K562 (cell line): ENCODE results near the gene ZNF441.

Source experiments
- ARID1B ChIP-seq: fragments of 450-650 bp; IDR thresholded peaks from 2 replicates; pipeline ENCODE4 v1.6.1; 2016; ENCODE audit warnings: antibody characterized with exemption, mild to moderate bottlenecking, inconsistent platforms
- BRCA1 ChIP-seq, 2 experiments: fragments of 450-650 bp in 1 of 2; sonication (generic) in 1 of 2; formaldehyde crosslinking in 1 of 2; IDR thresholded peaks; 2 replicates each; pipeline versions ENCODE4 v1.5.0 to v1.6.1; 2017 to 2020; ENCODE audit warnings: mild to moderate bottlenecking in 1 of 2, missing genetic modification reagents in 1 of 2
- EHMT2 ChIP-seq: fragments of 450-650 bp; IDR thresholded peaks from 2 replicates; pipeline ENCODE4 v1.6.1; 2018; ENCODE audit warnings: antibody characterized with exemption
- FOS ChIP-seq: IDR thresholded peaks from 3 replicates; pipeline ENCODE4 v1.6.1; 2011; ENCODE audit not compliant: insufficient read length; ENCODE audit errors: extremely low read depth
- NBN ChIP-seq: fragments of 450-650 bp; IDR thresholded peaks from 2 replicates; pipeline ENCODE4 v1.6.1; 2016; ENCODE audit warnings: low read depth, mild to moderate bottlenecking
- ZNF274 ChIP-seq: IDR thresholded peaks from 2 replicates; pipeline ENCODE4 v1.6.1; 2011; ENCODE audit warnings: low read depth, mild to moderate bottlenecking, low read length, moderate library complexity, borderline replicate concordance
- ZNF76 ChIP-seq: fragments of 250-450 bp; sonication (Bioruptor Pico); IDR thresholded peaks from 2 replicates; pipeline ENCODE4 v1.4.0; 2020; ENCODE audit warnings: mild to moderate bottlenecking, moderate library complexity, borderline replicate concordance
- TF ChIP-seq, protein P1 (sequence below): sonication (generic); formaldehyde crosslinking; IDR thresholded peaks from 2 replicates; pipeline ENCODE4 v1.5.0; 2020; ENCODE audit warnings: missing genetic modification reagents
- TF ChIP-seq, protein P2 (sequence below), 3 experiments: IDR thresholded peaks in 2 of 3; conservative IDR thresholded peaks in 1 of 3; 2 replicates each; pipeline ENCODE4 v1.5.1; 2011 to 2012; ENCODE audit warnings: low read length in 3 of 3, mild to moderate bottlenecking in 3 of 3, control low read depth in 2 of 3, improper control_type of control experiment in 1 of 3, inconsistent platforms in 1 of 3, low read depth in 1 of 3, mixed read lengths in 1 of 3, moderate library complexity in 1 of 3; ENCODE audit not compliant: insufficient read depth in 2 of 3

DNA sequence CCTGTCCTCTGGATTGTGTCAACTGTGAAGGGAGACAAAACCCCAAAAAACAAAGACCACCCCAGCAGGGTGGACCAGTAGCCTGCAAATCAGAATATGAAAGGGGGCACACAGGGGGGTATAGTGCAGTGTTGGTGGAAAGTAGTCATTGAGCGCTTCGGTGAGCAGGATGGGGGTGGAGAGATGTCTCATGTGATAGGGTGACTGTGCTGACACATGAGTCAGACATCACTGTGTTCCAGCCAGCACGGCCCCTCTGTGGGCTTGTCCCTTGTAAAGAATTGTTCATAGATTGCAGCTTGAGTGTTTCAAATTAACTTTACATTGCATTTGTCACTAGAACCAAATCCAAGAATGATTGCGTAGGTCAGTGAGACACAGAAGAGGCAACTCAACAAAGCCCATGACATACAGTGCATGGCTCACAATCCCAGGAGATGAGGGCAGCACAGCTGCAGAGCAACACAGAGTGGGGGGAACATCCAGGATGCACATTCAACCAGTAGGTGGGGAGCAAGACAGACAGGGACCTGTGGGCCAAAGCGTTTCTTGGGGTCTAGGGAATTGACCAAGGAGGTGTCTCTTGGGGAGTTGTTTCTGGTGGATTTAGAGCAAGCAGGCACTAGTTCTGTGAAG, 54.8 kb downstream of the ZNF441 start:
- TF ChIP-seq NBN = no peak
- TF ChIP-seq FOS = no peak
- TF ChIP-seq, protein P1, sequence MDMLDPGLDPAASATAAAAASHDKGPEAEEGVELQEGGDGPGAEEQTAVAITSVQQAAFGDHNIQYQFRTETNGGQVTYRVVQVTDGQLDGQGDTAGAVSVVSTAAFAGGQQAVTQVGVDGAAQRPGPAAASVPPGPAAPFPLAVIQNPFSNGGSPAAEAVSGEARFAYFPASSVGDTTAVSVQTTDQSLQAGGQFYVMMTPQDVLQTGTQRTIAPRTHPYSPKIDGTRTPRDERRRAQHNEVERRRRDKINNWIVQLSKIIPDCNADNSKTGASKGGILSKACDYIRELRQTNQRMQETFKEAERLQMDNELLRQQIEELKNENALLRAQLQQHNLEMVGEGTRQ (CRISPR knock-in tag) = no peak
- TF ChIP-seq, protein P2, sequence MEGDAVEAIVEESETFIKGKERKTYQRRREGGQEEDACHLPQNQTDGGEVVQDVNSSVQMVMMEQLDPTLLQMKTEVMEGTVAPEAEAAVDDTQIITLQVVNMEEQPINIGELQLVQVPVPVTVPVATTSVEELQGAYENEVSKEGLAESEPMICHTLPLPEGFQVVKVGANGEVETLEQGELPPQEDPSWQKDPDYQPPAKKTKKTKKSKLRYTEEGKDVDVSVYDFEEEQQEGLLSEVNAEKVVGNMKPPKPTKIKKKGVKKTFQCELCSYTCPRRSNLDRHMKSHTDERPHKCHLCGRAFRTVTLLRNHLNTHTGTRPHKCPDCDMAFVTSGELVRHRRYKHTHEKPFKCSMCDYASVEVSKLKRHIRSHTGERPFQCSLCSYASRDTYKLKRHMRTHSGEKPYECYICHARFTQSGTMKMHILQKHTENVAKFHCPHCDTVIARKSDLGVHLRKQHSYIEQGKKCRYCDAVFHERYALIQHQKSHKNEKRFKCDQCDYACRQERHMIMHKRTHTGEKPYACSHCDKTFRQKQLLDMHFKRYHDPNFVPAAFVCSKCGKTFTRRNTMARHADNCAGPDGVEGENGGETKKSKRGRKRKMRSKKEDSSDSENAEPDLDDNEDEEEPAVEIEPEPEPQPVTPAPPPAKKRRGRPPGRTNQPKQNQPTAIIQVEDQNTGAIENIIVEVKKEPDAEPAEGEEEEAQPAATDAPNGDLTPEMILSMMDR (IDR thresholded peaks at IDR 0.05 in 2 of 3, conservative IDR thresholded peaks at IDR 0.05 in 1 of 3; ENCODE audit: insufficient read depth in 2 of 3, low read depth in 1 of 3, low read length in 3 of 3) = no peak
- TF ChIP-seq EHMT2 = 0 out of 2 replicates have a peak, but pooled peaks have one; percentile 60
- TF ChIP-seq ZNF274 = no peak
- no peak for TF ChIP-seq BRCA1 (IDR thresholded peaks at IDR 0.05)
- TF ChIP-seq BRCA1 (CRISPR knock-in tag; IDR thresholded peaks at IDR 0.05) = no peak
- TF ChIP-seq ZNF76 (CRISPR knock-in tag) = no peak
- peak; percentile 68 for TF ChIP-seq ARID1B
